ENCODE data around the gene PPFIBP1.
A peak's percentile ranks its signal among the peaks of the same experiment; 100 is the strongest.

Gene PPFIBP1

GRCh38 chr12:27688671-27689070 is 164.7 kb downstream of the PPFIBP1 start:
- no peak overlapping the region for H3K27ac ChIP-seq
- no peak for TF ChIP-seq ZFX (IDR thresholded peaks at IDR 0.05; ENCODE audit: borderline replicate concordance)
- no peak; the same call in 1 of the 2 replicates for TF ChIP-seq CTCF (IDR thresholded peaks at IDR 0.05)

- TF ChIP-seq ZFX (IDR thresholded peaks at IDR 0.05; ENCODE audit: borderline replicate concordance) (no peak), CTCF (IDR thresholded peaks at IDR 0.05) (no peak)
- no peak overlapping the region for H3K27ac ChIP-seq
These were observed 165.7 kb downstream of the PPFIBP1 start for GRCh38 chr12:27689558-27690180.

- no peak overlapping the region for H3K27ac ChIP-seq
- TF ChIP-seq CTCF (IDR thresholded peaks at IDR 0.05) (no peak), ZFX (IDR thresholded peaks at IDR 0.05; ENCODE audit: borderline replicate concordance) (no peak)
These were observed 169.4 kb downstream of the PPFIBP1 start for GRCh38 chr12:27693403-27693802.

GRCh38 chr12:27695556-27696292 is 171.7 kb downstream of the PPFIBP1 start:
- no peak for TF ChIP-seq ZFX (IDR thresholded peaks at IDR 0.05; ENCODE audit: borderline replicate concordance)
- no peak overlapping the region for H3K27ac ChIP-seq

- TF ChIP-seq CTCF (IDR thresholded peaks at IDR 0.05) (no peak), ZFX (IDR thresholded peaks at IDR 0.05; ENCODE audit: borderline replicate concordance) (no peak)
- no peak within 1 kb of the TSS for H3K27ac ChIP-seq
These were observed 172.3 kb downstream of the PPFIBP1 start, which contains the start of gene REP15 for GRCh38 chr12:27696293-27696652. Gene REP15, plus strand, starts transcription at chr12:27696447. Its CDS starts 116 bp downstream, at chr12:27696563.

- TF ChIP-seq ZFX (IDR thresholded peaks at IDR 0.05; ENCODE audit: borderline replicate concordance) = no peak
- TF ChIP-seq CTCF (IDR thresholded peaks at IDR 0.05) = no peak
- H3K27ac ChIP-seq = no peak overlapping the region
These were observed 173.0 kb downstream of the PPFIBP1 start for GRCh38 chr12:27696864-27697564.

GRCh38 chr12:27703720-27704452 is 179.9 kb downstream of the PPFIBP1 start:
- H3K27ac ChIP-seq = peak overlapping the region; percentile 9; the same call in 1 of the 2 replicates
- TF ChIP-seq ZFX (IDR thresholded peaks at IDR 0.05; ENCODE audit: borderline replicate concordance) (no peak), CTCF (IDR thresholded peaks at IDR 0.05) (peak; percentile 98)

All from 22Rv1 (cell line).